ENCODE measurements around the gene RYR2. TPM values are rescaled to one million over a fixed set of nuclear protein-coding genes. Genes with fewer than 3 reads are reported as not detected.
"Not testable (repeated sequence)": the region's sequence is repeated elsewhere in the genome, so short reads cannot be mapped to it uniquely, and the experiment has no call there.

Gene RYR2
- total RNA-seq, 2 experiments from 2014 or later = 0.05 to 0.08 TPM

DNA sequence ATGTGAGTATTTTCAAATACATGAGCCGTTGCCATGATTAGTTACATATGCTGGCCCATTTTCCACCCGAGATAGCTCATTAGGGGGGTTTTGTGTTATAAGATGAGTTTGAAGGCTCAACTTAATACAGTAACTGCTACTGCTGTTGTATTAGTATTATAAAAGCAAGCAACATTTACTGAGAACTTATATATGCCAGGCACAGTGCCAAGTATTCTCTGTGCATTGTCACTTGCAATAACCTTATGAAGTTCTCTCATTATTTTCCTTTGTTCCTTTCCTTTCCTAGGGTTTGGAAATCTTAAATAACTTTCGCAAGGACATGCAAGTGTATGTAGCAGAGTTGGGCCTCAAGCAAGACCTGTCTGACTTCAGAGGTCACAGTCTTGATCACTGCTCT lies 107.9 kb downstream of the RYR2 start:
- ChIA-PET CTCF (no interaction called here), POLR2A (no interaction called here)
- Mint-ChIP-seq H3K27ac (no peak overlapping the region), H3K9me3 (peaks cover 2% of the 10 kb centered on the region), H3K4me1 (no peaks in the 10 kb centered on the region), H3K36me3 (ENCODE audit: low read depth) (no peaks in the 10 kb centered on the region), H3K4me3 (no peak overlapping the region), H3K27me3 (peaks cover 2% of the 10 kb centered on the region)
- no peak for DNase-seq

- CTCF ChIA-PET; POLR2A ChIA-PET; H3K27ac Mint-ChIP-seq; DNase-seq; H3K4me1 Mint-ChIP-seq; H3K27me3 Mint-ChIP-seq; H3K4me3 Mint-ChIP-seq; H3K36me3 Mint-ChIP-seq (ENCODE audit: low read depth); H3K9me3 Mint-ChIP-seq: not testable (repeated sequence)
These were observed 110.0 kb downstream of the RYR2 start for GRCh38 chr1:237151979-237152378.

- no peak for DNase-seq
- H3K9me3 Mint-ChIP-seq = peaks cover 2% of the 10 kb centered on the region
- H3K27me3 Mint-ChIP-seq = no peaks in the 10 kb centered on the region
- POLR2A ChIA-PET = no interaction called here
- no peaks in the 10 kb centered on the region for H3K36me3 Mint-ChIP-seq (ENCODE audit: low read depth)
- H3K4me3 Mint-ChIP-seq = no peak overlapping the region
- CTCF ChIA-PET = no interaction called here
- H3K4me1 Mint-ChIP-seq = no peaks in the 10 kb centered on the region
- H3K27ac Mint-ChIP-seq = no peak overlapping the region
These were observed 110.7 kb downstream of the RYR2 start for GRCh38 chr1:237152506-237153335.

DNA sequence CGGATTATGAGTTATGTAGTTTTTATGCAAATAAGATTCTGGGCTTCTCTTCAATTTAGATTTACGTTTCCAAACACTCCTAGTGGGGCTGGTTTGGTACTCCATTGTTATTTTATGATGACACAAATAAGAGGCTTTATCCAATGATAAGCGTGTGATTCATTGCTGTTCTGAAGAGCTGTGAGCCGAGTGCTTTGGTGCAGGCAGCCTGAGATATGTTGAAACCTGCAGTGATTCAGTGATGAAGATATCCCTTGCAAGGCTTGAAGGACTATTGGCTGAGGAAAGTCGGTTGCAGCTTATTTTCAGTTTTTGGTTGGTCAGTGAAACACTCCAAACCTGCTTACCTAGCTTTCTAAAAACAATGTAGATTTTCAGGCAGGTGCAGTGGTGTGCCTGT lies 112.2 kb downstream of the RYR2 start:
- POLR2A ChIA-PET = no interaction called here

DNA sequence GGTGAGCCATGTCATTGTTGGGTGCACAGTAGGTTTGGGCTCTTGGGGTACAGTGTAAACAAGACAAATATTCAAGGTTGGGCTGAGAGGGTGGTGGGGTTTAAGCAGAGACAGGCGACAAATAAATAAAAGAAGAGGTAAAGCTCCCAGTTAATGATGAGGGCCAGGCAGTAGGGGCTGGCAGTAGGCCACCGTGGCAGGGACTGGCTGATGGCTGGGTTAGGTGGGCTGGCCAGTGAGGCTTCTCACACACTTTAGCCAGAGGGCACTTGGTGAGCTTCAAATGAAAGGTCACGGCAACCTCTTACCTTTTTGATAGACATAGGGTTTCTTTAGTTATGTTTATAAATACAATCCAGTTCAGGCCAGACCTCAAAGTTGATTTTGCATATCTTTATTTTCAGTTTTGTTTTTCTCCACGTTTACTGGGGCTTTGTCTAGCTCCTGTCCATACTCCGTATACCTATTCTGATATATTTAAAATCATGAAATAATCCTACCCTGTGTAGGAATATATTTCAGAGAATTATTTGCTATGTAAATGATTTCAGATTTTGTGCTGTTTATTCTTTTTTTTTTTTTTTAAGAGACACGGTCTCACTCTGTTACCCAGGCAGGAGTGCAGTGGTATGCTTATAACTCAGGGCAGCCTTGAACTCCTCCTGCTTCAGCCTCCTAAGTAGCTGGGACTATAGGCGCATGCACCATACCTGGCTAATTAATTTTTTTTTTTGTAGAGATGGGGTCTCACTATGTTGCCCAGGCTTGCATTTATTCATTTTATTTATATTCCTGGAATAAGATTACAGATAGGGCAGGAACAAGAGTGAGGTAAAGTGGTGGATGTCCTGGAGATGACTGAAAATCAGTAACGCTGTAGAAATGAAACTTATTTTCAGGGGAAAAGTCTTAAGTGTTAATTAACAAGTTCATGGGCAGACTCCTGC lies 122.7 kb downstream of the RYR2 start:
- Mint-ChIP-seq H3K36me3 (ENCODE audit: low read depth) (no peaks in the 10 kb centered on the region), H3K27ac (no peak overlapping the region), H3K9me3 (no peaks in the 10 kb centered on the region), H3K4me3 (no peak overlapping the region), H3K27me3 (peaks cover 2% of the 10 kb centered on the region), H3K4me1 (no peaks in the 10 kb centered on the region)
- POLR2A ChIA-PET = no interaction called here
- no peak for DNase-seq
- CTCF ChIA-PET = no interaction called here

More for the DNA sequence above, 112.2 kb downstream of the RYR2 start:
- no peaks in the 10 kb centered on the region for H3K4me1 Mint-ChIP-seq
- H3K4me3 Mint-ChIP-seq = no peak overlapping the region
- H3K36me3 Mint-ChIP-seq (ENCODE audit: low read depth) = no peaks in the 10 kb centered on the region
- H3K27ac Mint-ChIP-seq = no peak overlapping the region
- no peak for DNase-seq
- peaks cover 2% of the 10 kb centered on the region for H3K9me3 Mint-ChIP-seq
- CTCF ChIA-PET = no interaction called here
- H3K27me3 Mint-ChIP-seq = no peaks in the 10 kb centered on the region

GRCh38 chr1:237166086-237166485 lies 124.1 kb downstream of the RYR2 start:
- H3K9me3 Mint-ChIP-seq = no peaks in the 10 kb centered on the region
- ChIA-PET POLR2A (no interaction called here), CTCF (no interaction called here)
- no peak overlapping the region for H3K27ac Mint-ChIP-seq
- H3K27me3 Mint-ChIP-seq = peaks cover 7% of the 10 kb centered on the region
- H3K4me3 Mint-ChIP-seq = no peak overlapping the region
- DNase-seq = no peak
- H3K36me3 Mint-ChIP-seq (ENCODE audit: low read depth) = no peaks in the 10 kb centered on the region
- H3K4me1 Mint-ChIP-seq = no peaks in the 10 kb centered on the region

DNA sequence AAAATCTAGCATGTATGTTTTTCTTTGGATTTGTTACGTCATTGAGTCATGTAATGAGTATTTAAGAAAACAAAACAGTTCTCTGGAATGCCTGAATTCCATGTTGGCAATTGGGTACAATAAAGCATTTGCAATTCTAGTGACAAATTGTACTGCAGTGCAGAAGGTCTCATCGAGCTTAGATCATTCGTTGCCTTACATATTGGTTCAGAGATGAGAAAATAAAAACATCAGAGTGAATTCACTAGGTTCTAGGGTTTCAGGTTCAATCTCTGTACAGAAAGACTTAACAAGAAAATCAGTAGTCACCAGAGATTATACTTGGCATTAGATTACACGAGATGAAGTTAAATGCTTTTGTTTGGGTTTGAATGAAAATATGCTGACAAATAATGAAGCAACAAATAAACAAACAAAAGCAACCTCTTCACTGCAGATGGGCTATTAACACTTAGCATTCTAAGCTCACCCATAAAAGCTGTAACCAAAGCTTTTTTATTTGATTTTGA lies 124.7 kb downstream of the RYR2 start:
- H3K4me3 Mint-ChIP-seq = no peak overlapping the region
- no peaks in the 10 kb centered on the region for H3K36me3 Mint-ChIP-seq (ENCODE audit: low read depth)
- no peaks in the 10 kb centered on the region for H3K4me1 Mint-ChIP-seq
- POLR2A ChIA-PET = no interaction called here
- H3K27me3 Mint-ChIP-seq = peaks cover 7% of the 10 kb centered on the region
- no peak overlapping the region for H3K27ac Mint-ChIP-seq
- no peak for DNase-seq
- CTCF ChIA-PET = no interaction called here
- H3K9me3 Mint-ChIP-seq = no peaks in the 10 kb centered on the region

DNA sequence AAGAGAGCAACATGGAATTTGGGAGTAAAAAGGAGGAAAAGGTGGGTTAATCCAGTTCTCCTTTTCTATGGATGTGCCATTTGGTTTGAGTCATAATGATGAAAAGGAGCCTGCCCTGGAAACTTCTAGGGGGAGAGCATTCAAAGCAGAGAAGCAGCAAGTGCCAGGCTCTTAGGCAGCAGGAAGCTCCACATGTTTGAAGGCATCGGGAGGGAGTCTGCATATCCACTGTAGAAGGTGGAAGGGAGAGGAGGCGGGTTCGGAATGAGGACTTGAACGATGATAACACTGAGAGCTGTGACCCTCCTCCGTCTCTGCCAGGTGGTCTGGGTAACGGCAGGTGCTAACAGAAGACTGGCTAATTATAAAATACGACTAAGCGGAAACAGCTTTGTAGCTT lies 128.2 kb downstream of the RYR2 start:
- POLR2A ChIA-PET = no interaction called here
- Mint-ChIP-seq H3K9me3 (no peaks in the 10 kb centered on the region), H3K27ac (no peak overlapping the region), H3K4me1 (no peaks in the 10 kb centered on the region), H3K4me3 (no peak overlapping the region), H3K27me3 (peaks cover 12% of the 10 kb centered on the region), H3K36me3 (ENCODE audit: low read depth) (no peaks in the 10 kb centered on the region)
- CTCF ChIA-PET = no interaction called here
- DNase-seq = no peak

DNA sequence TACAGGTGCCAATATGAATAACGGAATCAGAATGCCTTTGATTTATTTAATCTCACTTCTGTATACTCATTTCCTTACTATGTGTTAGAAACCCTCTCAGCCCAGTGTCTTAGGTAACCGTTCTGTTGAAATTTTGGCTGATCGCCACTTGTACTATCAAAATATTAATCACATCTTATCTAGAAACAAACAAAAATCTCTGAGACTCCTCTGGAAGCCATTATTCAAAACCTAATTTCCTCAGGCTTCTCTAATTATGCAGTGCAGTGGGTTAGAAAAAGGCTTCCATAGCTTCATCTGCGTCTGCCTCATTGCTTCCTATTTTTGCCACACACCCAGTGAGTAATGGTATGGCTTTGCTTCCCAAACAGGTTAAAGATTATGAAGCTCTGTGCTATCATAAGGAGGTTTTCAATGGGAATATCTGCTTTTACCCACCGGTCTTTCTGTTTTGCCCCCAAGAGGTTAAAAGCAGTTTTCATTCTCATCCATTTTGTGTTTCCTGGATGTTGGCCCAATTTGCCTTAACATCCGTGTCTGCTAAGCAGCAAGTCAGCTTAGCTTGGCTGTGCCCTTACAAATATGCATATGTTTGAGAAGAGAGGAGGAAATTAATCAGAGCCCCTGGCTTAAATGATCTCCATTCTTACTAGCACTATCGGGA lies 129.6 kb downstream of the RYR2 start:
- DNase-seq = no peak
- no peaks in the 10 kb centered on the region for H3K36me3 Mint-ChIP-seq (ENCODE audit: low read depth)
- no peak overlapping the region for H3K27ac Mint-ChIP-seq
- no peaks in the 10 kb centered on the region for H3K4me1 Mint-ChIP-seq
- peaks cover 12% of the 10 kb centered on the region for H3K27me3 Mint-ChIP-seq
- CTCF ChIA-PET = no interaction called here
- H3K4me3 Mint-ChIP-seq = no peak overlapping the region
- H3K9me3 Mint-ChIP-seq = no peaks in the 10 kb centered on the region
- POLR2A ChIA-PET = no interaction called here

GRCh38 chr1:237172118-237172485 lies 130.1 kb downstream of the RYR2 start:
- no peak overlapping the region for H3K27ac Mint-ChIP-seq
- H3K4me3 Mint-ChIP-seq = no peak overlapping the region
- ChIA-PET POLR2A (no interaction called here), CTCF (no interaction called here)
- no peaks in the 10 kb centered on the region for H3K9me3 Mint-ChIP-seq
- peaks cover 12% of the 10 kb centered on the region for H3K27me3 Mint-ChIP-seq
- no peaks in the 10 kb centered on the region for H3K36me3 Mint-ChIP-seq (ENCODE audit: low read depth)
- no peaks in the 10 kb centered on the region for H3K4me1 Mint-ChIP-seq
- DNase-seq = no peak

- no peak overlapping the region for H3K27ac Mint-ChIP-seq
- ChIA-PET CTCF (no interaction called here), POLR2A (no interaction called here)
- no peaks in the 10 kb centered on the region for H3K4me1 Mint-ChIP-seq
- H3K9me3 Mint-ChIP-seq = no peaks in the 10 kb centered on the region
- DNase-seq = no peak
- H3K4me3 Mint-ChIP-seq = no peak overlapping the region
- H3K36me3 Mint-ChIP-seq (ENCODE audit: low read depth) = no peaks in the 10 kb centered on the region
- peaks cover under 1% of the 10 kb centered on the region for H3K27me3 Mint-ChIP-seq
These were observed 137.5 kb downstream of the RYR2 start for GRCh38 chr1:237179503-237179902.

GRCh38 chr1:237180256-237180655 lies 138.3 kb downstream of the RYR2 start:
- no peak overlapping the region for H3K27ac Mint-ChIP-seq
- no peak for DNase-seq
- no peaks in the 10 kb centered on the region for H3K9me3 Mint-ChIP-seq
- no peaks in the 10 kb centered on the region for H3K36me3 Mint-ChIP-seq (ENCODE audit: low read depth)
- no peaks in the 10 kb centered on the region for H3K4me1 Mint-ChIP-seq
- ChIA-PET POLR2A (no interaction called here), CTCF (no interaction called here)
- H3K4me3 Mint-ChIP-seq = no peak overlapping the region
- no peaks in the 10 kb centered on the region for H3K27me3 Mint-ChIP-seq

GRCh38 chr1:237181743-237182317 lies 139.8 kb downstream of the RYR2 start:
- no peaks in the 10 kb centered on the region for H3K9me3 Mint-ChIP-seq
- H3K4me3 Mint-ChIP-seq = no peak overlapping the region
- ChIA-PET CTCF (no interaction called here), POLR2A (no interaction called here)
- no peaks in the 10 kb centered on the region for H3K36me3 Mint-ChIP-seq (ENCODE audit: low read depth)
- H3K27me3 Mint-ChIP-seq = no peaks in the 10 kb centered on the region
- no peak for DNase-seq
- no peak overlapping the region for H3K27ac Mint-ChIP-seq
- no peaks in the 10 kb centered on the region for H3K4me1 Mint-ChIP-seq

Data from activated CD4-positive, alpha-beta memory T cell treated with anti-CD3 and anti-CD28 coated beads, Interleukin-2, amount 10 ng/mL, durations not matched to agents 7 days and 5 days (primary cell).